Brain microvascular endothelial cell (primary cell): ENCODE results near the gene FOXC1.

Experiments
- DNase-seq: peaks from one replicate; pipeline ENCODE4 v3.0.0-alpha.2; 2020
- H3K27ac ChIP-seq: fragments of 250-450 bp; sonication (Bioruptor Pico); 2 replicates; pipeline ENCODE4 v1.5.1; 2020; ENCODE audit warnings: mild to moderate bottlenecking, moderate library complexity
- H3K27me3 ChIP-seq: fragments of 250-450 bp; sonication (Bioruptor Pico); replicated peaks from 2 replicates; pipeline ENCODE4 v1.5.1; 2020; ENCODE audit warnings: mild to moderate bottlenecking
- H3K36me3 ChIP-seq: fragments of 250-450 bp; sonication (Bioruptor Pico); replicated peaks from 2 replicates; pipeline ENCODE4 v1.5.1; 2020; ENCODE audit warnings: mild to moderate bottlenecking
- H3K4me3 ChIP-seq: 2 replicates; pipeline ENCODE4 v1.5.1; 2011; ENCODE audit warnings: low read depth, mild to moderate bottlenecking, control low read depth, low read length, moderate library complexity
- in situ Hi-C: cut with HindIII; loops from 2 replicates; pipeline ENCODE4 v1.10.0; 2017; ENCODE audit warnings: low sequenced_read_pairs, low pct_ligation_motif_present
- TF ChIP-seq, protein P1 (sequence below): IDR thresholded peaks from 2 replicates; pipeline ENCODE4 v1.5.1; 2011; ENCODE audit warnings: low read depth, mild to moderate bottlenecking, moderate library complexity, low read length, control low read depth, inconsistent platforms; ENCODE audit errors: missing control alignments

The FOXC1 gene

DNA sequence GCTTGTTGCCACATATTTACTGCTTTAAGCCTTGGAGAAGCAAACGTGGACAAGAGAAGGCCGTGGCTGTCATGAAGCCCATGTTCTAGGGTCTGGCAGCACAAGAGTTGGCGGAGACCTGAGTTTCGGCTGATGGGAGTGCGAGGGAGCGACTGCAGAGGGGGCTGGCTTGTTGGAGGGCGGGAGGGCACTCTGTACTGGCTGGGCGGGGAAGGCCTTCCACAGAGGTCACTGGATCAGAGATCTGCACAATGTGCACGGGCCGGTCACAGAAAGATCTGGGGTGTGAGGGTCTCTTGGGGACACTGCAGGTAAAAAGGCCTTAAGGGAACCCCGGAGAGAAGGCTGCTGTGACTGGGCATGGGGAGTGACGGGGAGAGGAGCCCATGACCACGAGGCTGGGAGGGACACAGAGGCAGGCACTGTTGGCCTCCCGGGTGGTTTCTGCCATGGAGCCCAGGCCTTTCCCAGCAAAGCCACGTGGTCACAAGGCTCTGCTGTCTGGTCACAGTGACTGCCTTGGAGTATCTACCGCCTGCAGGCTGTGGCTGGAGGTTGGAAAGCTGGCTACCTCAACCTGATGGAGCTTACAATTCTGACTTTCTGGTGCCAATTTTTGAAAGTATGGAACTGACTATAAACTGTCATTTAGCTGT is 23.8 kb downstream of the FOXC1 start:
- no peak for DNase-seq
- H3K27me3 ChIP-seq: peaks cover 8% of the 10 kb centered on the region
- in situ Hi-C loops: no loop called here

DNA sequence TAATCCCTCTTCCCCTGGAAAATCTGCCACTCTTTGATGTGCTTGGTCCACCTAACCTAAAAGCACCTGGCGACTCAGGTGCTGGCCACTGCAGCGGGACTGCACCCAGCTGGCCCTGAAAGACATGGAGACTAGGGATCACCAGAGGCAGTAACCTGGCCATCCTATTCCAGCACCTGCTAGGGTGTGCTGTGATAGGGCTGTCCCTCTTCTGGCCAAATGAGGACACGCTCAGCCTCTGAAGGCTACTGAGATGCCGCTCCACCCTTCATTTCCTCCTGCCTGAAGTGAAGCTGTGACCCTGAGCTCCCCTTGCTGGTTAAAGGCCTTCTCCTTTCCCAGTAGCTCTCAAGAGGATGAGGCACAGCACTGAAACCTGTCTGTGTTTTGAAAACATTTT is 24.4 kb downstream of the FOXC1 start:
- peaks cover 3% of the 10 kb centered on the region for H3K27me3 ChIP-seq
- in situ Hi-C loops: no loop called here
- TF ChIP-seq, protein P1, sequence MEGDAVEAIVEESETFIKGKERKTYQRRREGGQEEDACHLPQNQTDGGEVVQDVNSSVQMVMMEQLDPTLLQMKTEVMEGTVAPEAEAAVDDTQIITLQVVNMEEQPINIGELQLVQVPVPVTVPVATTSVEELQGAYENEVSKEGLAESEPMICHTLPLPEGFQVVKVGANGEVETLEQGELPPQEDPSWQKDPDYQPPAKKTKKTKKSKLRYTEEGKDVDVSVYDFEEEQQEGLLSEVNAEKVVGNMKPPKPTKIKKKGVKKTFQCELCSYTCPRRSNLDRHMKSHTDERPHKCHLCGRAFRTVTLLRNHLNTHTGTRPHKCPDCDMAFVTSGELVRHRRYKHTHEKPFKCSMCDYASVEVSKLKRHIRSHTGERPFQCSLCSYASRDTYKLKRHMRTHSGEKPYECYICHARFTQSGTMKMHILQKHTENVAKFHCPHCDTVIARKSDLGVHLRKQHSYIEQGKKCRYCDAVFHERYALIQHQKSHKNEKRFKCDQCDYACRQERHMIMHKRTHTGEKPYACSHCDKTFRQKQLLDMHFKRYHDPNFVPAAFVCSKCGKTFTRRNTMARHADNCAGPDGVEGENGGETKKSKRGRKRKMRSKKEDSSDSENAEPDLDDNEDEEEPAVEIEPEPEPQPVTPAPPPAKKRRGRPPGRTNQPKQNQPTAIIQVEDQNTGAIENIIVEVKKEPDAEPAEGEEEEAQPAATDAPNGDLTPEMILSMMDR: no peak

More for the DNA sequence above, 23.8 kb downstream of the FOXC1 start:
- no peak overlapping the region for H3K4me3 ChIP-seq
- no peaks in the 10 kb centered on the region for H3K36me3 ChIP-seq
- no peak overlapping the region for H3K27ac ChIP-seq
- TF ChIP-seq, protein P1: no peak

DNA sequence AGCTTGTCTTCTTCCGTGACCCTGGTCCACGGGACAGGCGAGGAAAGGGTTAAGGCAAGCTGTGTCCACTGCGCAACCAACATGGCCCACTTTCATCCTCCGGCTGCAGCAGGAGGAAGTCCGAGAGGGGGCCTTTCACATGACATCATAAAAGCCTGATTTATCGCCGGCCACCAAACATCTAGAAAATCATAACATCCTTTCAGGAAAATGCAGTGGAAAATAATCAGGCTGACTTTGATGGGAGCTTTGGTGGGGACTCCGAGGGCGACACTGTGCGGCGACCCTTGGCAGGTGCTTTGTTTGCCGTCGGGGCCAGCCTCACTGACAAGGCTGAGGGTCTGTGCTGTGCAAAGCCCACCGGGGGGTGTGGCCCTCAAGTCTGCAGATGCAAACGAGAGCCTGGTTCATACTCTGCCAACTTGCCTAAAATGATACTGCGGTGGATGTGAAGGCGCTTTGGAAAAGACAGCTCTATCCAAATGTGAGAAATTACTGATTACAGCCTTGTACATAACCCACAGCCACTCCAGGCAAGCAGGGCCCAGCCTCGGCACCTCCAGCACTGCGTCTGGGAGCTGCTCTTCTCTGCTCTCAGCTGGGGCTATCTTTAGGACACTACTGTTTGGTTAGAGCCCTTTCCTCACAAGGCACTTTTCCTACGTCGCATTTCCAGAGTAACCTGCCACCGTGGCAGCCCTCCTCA is 25.7 kb downstream of the FOXC1 start:
- in situ Hi-C loops: no loop called here
- no peaks in the 10 kb centered on the region for H3K27me3 ChIP-seq

More for the DNA sequence above, 24.4 kb downstream of the FOXC1 start:
- Histone ChIP-seq H3K36me3 (no peaks in the 10 kb centered on the region), H3K27ac (no peak overlapping the region), H3K4me3 (no peak overlapping the region)
- DNase-seq: no peak

DNA sequence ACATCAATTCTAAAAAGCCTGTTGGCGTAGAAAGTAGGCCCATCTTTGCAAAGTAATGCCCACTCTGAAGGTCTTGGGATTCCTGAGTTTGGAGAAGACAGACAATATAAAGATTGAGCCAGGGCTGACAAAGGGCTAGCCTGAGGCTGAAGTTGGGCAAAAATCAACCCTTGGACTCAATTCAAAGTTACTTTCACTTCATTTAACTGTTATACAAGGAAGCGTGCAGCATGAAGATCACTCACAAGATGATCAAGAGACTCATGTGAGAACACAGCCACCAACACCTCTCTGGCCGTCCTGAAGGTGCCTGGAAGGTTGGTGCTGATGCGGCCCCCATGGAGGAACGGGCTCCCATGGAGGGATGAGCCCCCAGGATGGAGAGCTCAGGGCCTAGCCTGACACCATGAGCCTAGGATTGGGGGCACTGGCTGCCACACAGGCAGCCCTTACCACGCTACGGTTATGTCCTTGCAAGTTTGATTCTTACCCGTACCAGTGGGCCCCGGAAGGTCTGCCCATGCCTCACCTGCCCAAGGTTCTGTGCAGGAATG is 26.6 kb downstream of the FOXC1 start:
- DNase-seq: no peak
- Histone ChIP-seq H3K36me3 (no peaks in the 10 kb centered on the region), H3K4me3 (no peak overlapping the region), H3K27me3 (no peaks in the 10 kb centered on the region), H3K27ac (no peak overlapping the region)
- in situ Hi-C loops: no loop called here
- TF ChIP-seq, protein P1: no peak

More for the DNA sequence above, 25.7 kb downstream of the FOXC1 start:
- no peaks in the 10 kb centered on the region for H3K36me3 ChIP-seq
- H3K4me3 ChIP-seq: no peak overlapping the region
- DNase-seq: no peak
- TF ChIP-seq, protein P1: no peak
- no peak overlapping the region for H3K27ac ChIP-seq

DNA sequence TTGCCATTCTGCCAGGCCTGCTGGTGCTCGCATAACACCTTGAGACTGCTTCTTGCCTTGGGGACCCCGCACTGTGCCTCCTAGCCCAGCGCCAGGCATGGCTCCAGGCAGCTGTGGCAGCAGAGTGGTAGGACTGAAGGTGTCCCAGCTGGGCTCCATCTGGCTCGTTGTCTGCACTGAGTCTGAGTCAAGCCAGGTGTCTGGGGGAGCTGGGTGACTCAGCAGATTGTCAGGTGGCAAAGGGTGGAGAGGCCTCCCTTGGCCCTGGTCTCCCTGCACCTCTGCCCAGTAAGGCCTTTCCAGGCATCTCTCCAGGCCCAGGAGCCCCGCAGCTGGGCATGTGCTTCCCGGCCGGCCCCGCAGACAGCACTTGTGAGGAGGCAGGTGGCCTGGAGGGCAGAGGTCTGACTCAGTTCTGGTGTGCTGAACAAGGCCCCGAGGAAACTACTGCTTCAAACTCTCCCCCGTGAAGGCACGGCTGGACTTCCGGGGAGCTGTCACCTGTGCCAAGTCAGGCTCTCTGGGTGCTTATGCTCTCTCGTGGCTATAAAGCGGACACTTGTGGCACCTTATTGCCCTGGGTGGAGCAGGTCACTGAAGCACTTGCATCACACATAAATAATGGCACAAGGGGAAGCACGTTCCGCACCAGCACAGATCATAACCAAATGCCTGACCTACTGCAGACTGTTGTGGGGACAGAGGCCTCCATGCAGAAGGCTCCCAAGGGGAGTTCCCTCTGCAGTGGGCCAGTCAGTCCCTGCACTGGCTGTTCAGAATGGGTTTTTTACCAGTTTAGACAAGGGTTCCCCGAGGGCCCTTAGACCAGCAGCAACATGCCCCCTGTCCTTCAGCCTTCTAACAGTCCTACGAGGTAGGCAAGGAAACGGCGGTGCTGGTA is 27.5 kb downstream of the FOXC1 start:
- Histone ChIP-seq H3K36me3 (no peaks in the 10 kb centered on the region), H3K27ac (no peak overlapping the region), H3K4me3 (no peak overlapping the region), H3K27me3 (no peaks in the 10 kb centered on the region)
- in situ Hi-C loops: no loop called here
- TF ChIP-seq, protein P1: no peak
- no peak for DNase-seq
